22Rv1 (cell line): ENCODE measurements around the gene NFATC3.

Source experiments
- ZFX ChIP-seq: fragments of 450-650 bp; IDR thresholded peaks from 2 replicates; pipeline ENCODE4 v1.6.1; 2017; ENCODE audit warnings: antibody characterized with exemption, borderline replicate concordance
- TF ChIP-seq, protein P1 (sequence below): fragments of 450-650 bp; IDR thresholded peaks from 2 replicates; pipeline ENCODE4 v1.5.1; 2017; ENCODE audit warnings: mild to moderate bottlenecking

DNA sequence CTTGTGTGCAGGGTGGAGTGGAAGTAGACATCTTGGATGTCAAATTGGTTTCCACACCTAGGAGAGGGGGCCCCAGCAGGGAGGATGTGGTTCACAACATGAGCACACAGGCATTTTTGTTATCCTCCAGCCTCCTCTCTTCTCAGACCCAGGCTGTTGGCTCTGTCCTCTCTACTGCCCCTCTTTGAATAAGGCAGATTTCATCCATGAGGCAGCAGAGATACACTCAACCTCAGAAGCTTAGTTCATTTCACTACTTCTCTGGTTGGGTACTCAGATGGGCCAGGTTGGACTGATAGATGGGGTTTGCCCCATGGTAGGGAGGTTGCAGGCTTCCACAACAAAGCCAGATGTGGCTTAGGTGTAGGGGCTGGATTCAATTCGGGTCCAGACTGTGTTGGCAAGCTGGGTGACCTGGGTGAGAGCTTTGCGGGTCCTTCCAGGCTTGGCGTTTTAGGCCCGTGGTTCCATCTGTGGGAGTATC lies 22.2 kb upstream of the NFATC3 start:
- TF ChIP-seq, protein P1, sequence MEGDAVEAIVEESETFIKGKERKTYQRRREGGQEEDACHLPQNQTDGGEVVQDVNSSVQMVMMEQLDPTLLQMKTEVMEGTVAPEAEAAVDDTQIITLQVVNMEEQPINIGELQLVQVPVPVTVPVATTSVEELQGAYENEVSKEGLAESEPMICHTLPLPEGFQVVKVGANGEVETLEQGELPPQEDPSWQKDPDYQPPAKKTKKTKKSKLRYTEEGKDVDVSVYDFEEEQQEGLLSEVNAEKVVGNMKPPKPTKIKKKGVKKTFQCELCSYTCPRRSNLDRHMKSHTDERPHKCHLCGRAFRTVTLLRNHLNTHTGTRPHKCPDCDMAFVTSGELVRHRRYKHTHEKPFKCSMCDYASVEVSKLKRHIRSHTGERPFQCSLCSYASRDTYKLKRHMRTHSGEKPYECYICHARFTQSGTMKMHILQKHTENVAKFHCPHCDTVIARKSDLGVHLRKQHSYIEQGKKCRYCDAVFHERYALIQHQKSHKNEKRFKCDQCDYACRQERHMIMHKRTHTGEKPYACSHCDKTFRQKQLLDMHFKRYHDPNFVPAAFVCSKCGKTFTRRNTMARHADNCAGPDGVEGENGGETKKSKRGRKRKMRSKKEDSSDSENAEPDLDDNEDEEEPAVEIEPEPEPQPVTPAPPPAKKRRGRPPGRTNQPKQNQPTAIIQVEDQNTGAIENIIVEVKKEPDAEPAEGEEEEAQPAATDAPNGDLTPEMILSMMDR = no peak
- no peak for TF ChIP-seq ZFX
